BJ (cell line): ENCODE measurements around the gene ATG9A. TPM values are rescaled to one million over a fixed set of nuclear protein-coding genes. Genes with fewer than 3 reads are reported as not detected.
A peak's percentile ranks its signal among the peaks of the same experiment; 100 is the strongest.

ENCODE experiments used
- CTCF ChIA-PET: fragments of 350-600 bp; formaldehyde crosslinking; extraction: SDS; loops from one replicate; lab custom pipeline; 2021; ENCODE audit warnings: antibody characterized with exemption, inconsistent platforms; lab: Yijun Ruan, JAX
- POLR2A ChIA-PET: fragments of 300-600 bp; sonication (Branson Sonifier 250); formaldehyde crosslinking; extraction: SDS; loops from one replicate; lab custom pipeline; 2021; ENCODE audit warnings: antibody characterized with exemption; lab: Charles Lee
- DNase-seq: peaks from one replicate; pipeline ENCODE4 v3.0.0-alpha.2; 2011; ENCODE audit warnings: low read depth
- H3K27me3 ChIP-seq: 2 replicates; pipeline ENCODE4 v1.6.0; 2011; ENCODE audit warnings: low read length; ENCODE audit not compliant: control insufficient read depth, insufficient read depth
- H3K36me3 ChIP-seq: 2 replicates; pipeline ENCODE4 v1.5.1; 2011; ENCODE audit warnings: low read length; ENCODE audit not compliant: control insufficient read depth, insufficient read depth
- H3K4me3 ChIP-seq: 2 replicates; pipeline ENCODE4 v1.5.1; 2011; ENCODE audit warnings: low read depth, mild to moderate bottlenecking, control low read depth, low read length
- CTCF ChIP-seq: IDR thresholded peaks from 2 replicates; pipeline ENCODE4 v1.5.1; 2011; ENCODE audit warnings: low read depth, mild to moderate bottlenecking, control low read depth, inconsistent platforms, low read length, moderate library complexity; ENCODE audit not compliant: insufficient read depth
- polyA plus RNA-seq: library from polyadenylated mRNA; depleted of rRNA; stranded (reverse); fragments of >200 nt; gene quantifications from 2 replicates; pipeline ENCODE4 v1.2.3, GENCODE V29; 2011

ATG9A gene
- polyA plus RNA-seq, 1 experiment: 132 TPM

GRCh38 chr2:219175928-219176817, 53.3 kb downstream of the ATG9A start:
- CTCF ChIA-PET: interaction anchor here (0.7 to 8.5 kb wide), 11 partner anchors 16 to 354 kb away, joined by 3 to 90 read pairs (median 4); partner anchors contain the start of genes ANKZF1, ATG9A and ZFAND2B
- POLR2A ChIA-PET: interaction anchor here (0.5 to 0.6 kb wide), 2 partner anchors 12 to 30 kb away, joined by 3 to 4 read pairs; partner anchors contain the start of gene ZFAND2B
- peak overlapping the region; percentile 95 for H3K4me3 ChIP-seq
- no peak for DNase-seq
- H3K27me3 ChIP-seq: no peaks in the 10 kb centered on the region
- no peak; the same call in 1 of the 2 replicates for TF ChIP-seq CTCF
- peaks cover 35% of the 10 kb centered on the region for H3K36me3 ChIP-seq

GRCh38 chr2:219175486-219175885, 54.0 kb downstream of the ATG9A start:
- Histone ChIP-seq H3K4me3 (peak overlapping the region; percentile 95), H3K36me3 (peaks cover 29% of the 10 kb centered on the region), H3K27me3 (no peaks in the 10 kb centered on the region)
- DNase-seq: no peak
- ChIA-PET POLR2A (no interaction called here), CTCF (interaction anchor here (0.9 to 8.5 kb wide), 9 partner anchors 31 to 355 kb away, joined by 3 to 90 read pairs (median 5); partner anchors contain the start of genes ANKZF1, ATG9A and ZFAND2B)
- TF ChIP-seq CTCF: no peak

GRCh38 chr2:219174801-219175200, 54.6 kb downstream of the ATG9A start:
- DNase-seq: no peak
- CTCF ChIA-PET: interaction anchor here (0.6 to 8.5 kb wide), 4 partner anchors 18 to 125 kb away, joined by 4 to 90 read pairs (median 9); partner anchors contain the start of genes ANKZF1 and ATG9A
- no peak for TF ChIP-seq CTCF
- H3K36me3 ChIP-seq: peaks cover 23% of the 10 kb centered on the region
- POLR2A ChIA-PET: no interaction called here
- H3K27me3 ChIP-seq: no peaks in the 10 kb centered on the region
- H3K4me3 ChIP-seq: no peak overlapping the region

GRCh38 chr2:219174146-219174545, 55.3 kb downstream of the ATG9A start:
- TF ChIP-seq CTCF: no peak
- DNase-seq: no peak
- POLR2A ChIA-PET: no interaction called here
- Histone ChIP-seq H3K27me3 (no peaks in the 10 kb centered on the region), H3K4me3 (no peak overlapping the region), H3K36me3 (peaks cover 21% of the 10 kb centered on the region)
- CTCF ChIA-PET: interaction anchor here (0.9 to 8.5 kb wide), 5 partner anchors 15 to 125 kb away, joined by 3 to 90 read pairs (median 5); partner anchors contain the start of gene ANKZF1

- no peak overlapping the region for H3K4me3 ChIP-seq
- H3K36me3 ChIP-seq: peaks cover 21% of the 10 kb centered on the region
- POLR2A ChIA-PET: no interaction called here
- no peak for TF ChIP-seq CTCF
- H3K27me3 ChIP-seq: no peaks in the 10 kb centered on the region
- CTCF ChIA-PET: interaction anchor here (1.2 to 8.5 kb wide), 5 partner anchors 14 to 143 kb away, joined by 3 to 90 read pairs (median 3); partner anchors contain the start of gene ANKZF1
- no peak for DNase-seq
Measured at GRCh38 chr2:219173176-219173575, 56.3 kb downstream of the ATG9A start.
